H1 (cell line): Measurements from ENCODE around the gene CACNA1C. TPM values are rescaled to one million over a fixed set of nuclear protein-coding genes. Genes with fewer than 3 reads are reported as not detected.

Experiments
- polyA plus RNA-seq, 7 experiments: library from polyadenylated mRNA; depleted of rRNA in 3 of 7; stranded (reverse) in 5 of 7; unstranded in 2 of 7; fragments of >200 nt in 5 of 7; fragments of 200-250 nt in 2 of 7; gene quantifications; 1 replicate in 5 of 7; 2 replicates in 1 of 7; 4 replicates in 1 of 7; pipeline versions ENCODE4 v1.2.1 to v1.2.3, GENCODE V29; 2011 to 2013; ENCODE audit warnings: missing spikeins in 2 of 7, mixed read lengths in 2 of 7
- total RNA-seq: library from RNA; stranded (reverse); fragmentation: NEBNext Ultra II Directional; extraction: Animal tissue kit (Norgen Biotek cat#: 25700); gene quantifications from 2 replicates; pipeline ENCODE4 v1.2.1, GENCODE V29; 2021
- TF ChIP-seq, protein P1 (sequence below): IDR thresholded peaks from 2 replicates; pipeline ENCODE4 v1.6.1; 2011; ENCODE audit warnings: low read depth, mild to moderate bottlenecking, low read length; ENCODE audit not compliant: insufficient read depth

CACNA1C gene
- total and polyA plus RNA-seq, 2 of the 8 experiments (the other 6 are each of a cell fraction or from before 2014, with no cell fraction given) = 1.3 TPM

DNA sequence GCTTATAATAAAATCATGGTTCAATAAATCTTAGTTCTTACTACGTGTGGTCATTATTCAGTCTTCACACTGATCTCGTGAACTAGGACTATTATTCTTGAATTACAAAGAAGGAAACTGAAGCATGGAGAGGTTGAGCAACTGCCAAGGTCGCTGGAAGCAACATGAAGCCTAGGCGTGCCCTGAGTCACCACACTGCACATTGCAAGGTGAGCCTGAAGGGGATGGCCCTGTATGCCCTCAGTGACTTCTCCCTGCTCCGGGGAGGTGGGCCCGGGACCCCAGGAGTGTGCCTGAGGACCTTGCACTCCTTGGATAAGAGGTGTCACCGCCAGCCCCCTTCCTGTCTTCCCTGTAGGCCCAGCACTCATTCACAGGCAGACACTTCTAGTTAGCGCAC lies 161.6 kb downstream of the CACNA1C start (continued):
- TF ChIP-seq, protein P1, sequence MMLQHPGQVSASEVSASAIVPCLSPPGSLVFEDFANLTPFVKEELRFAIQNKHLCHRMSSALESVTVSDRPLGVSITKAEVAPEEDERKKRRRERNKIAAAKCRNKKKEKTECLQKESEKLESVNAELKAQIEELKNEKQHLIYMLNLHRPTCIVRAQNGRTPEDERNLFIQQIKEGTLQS = no peak
